WTC11 (cell line): ENCODE measurements around the gene MNX1. TPM values are rescaled to one million over a fixed set of nuclear protein-coding genes. Genes with fewer than 3 reads are reported as not detected.
A peak's percentile ranks its signal among the peaks of the same experiment; 100 is the strongest.

ENCODE experiments used
- ATAC-seq: fragments of 200-7000 bp; cut with Tn5 transposase; 2 replicates; pipeline ENCODE4 v1.10.0; 2021; ENCODE audit warnings: mild to moderate bottlenecking, moderate library complexity
- CTCF ChIA-PET: fragments of 300-600 bp; sonication (Branson Sonifier 250); formaldehyde crosslinking; loops from one replicate; lab custom pipeline; 2021; ENCODE audit warnings: antibody characterized with exemption; lab: Charles Lee
- POLR2A ChIA-PET: fragments of 350-600 bp; sonication (Branson Sonifier 250); formaldehyde crosslinking; loops from one replicate; lab custom pipeline; 2021; ENCODE audit warnings: antibody characterized with exemption; lab: Charles Lee
- DNase-seq: peaks from one replicate; pipeline ENCODE4 v3.0.0; 2021; ENCODE audit warnings: low spot score
- H3K27ac Mint-ChIP-seq: 2 replicates; pipeline ENCODE4 v1.8.0; 2021; ENCODE audit warnings: mixed read lengths
- H3K27me3 Mint-ChIP-seq: 2 replicates; pipeline ENCODE4 v1.8.0; 2021; ENCODE audit warnings: low read depth, mild to moderate bottlenecking, moderate library complexity, mixed read lengths
- H3K36me3 Mint-ChIP-seq: 2 replicates; pipeline ENCODE4 v1.8.0; 2021; ENCODE audit warnings: mixed read lengths
- H3K4me1 Mint-ChIP-seq: 2 replicates; pipeline ENCODE4 v1.8.0; 2022; ENCODE audit warnings: mixed read lengths
- H3K4me3 Mint-ChIP-seq: 2 replicates; pipeline ENCODE4 v1.8.0; 2021; ENCODE audit warnings: mild to moderate bottlenecking, moderate library complexity, mixed read lengths
- H3K9me3 Mint-ChIP-seq: 2 replicates; pipeline ENCODE4 v1.8.0; 2021; ENCODE audit warnings: mixed read lengths
- AFF4 ChIP-seq: sonication (generic); formaldehyde crosslinking; IDR thresholded peaks from 2 replicates; pipeline ENCODE4 v1.8.1; 2023; ENCODE audit warnings: mild to moderate bottlenecking, missing genetic modification reagents, borderline replicate concordance
- CDX4 ChIP-seq: fragments of 250-450 bp; sonication (Bioruptor Pico); IDR thresholded peaks from 2 replicates; pipeline ENCODE4 v1.9.0; 2021; ENCODE audit warnings: moderate library complexity, mild to moderate bottlenecking, inconsistent platforms, borderline replicate concordance
- CREB1 ChIP-seq: sonication (generic); formaldehyde crosslinking; IDR thresholded peaks from 2 replicates; pipeline ENCODE4 v1.8.0; 2023; ENCODE audit warnings: mild to moderate bottlenecking, missing genetic modification reagents
- FOXJ3 ChIP-seq: sonication (generic); formaldehyde crosslinking; IDR thresholded peaks from 2 replicates; pipeline ENCODE4 v1.9.0; 2021; ENCODE audit warnings: missing genetic modification reagents, mild to moderate bottlenecking, borderline replicate concordance
- JUN ChIP-seq: sonication (generic); formaldehyde crosslinking; IDR thresholded peaks from 2 replicates; pipeline ENCODE4 v1.8.0; 2023; ENCODE audit warnings: mild to moderate bottlenecking, missing genetic modification reagents
- MAX ChIP-seq: sonication (generic); formaldehyde crosslinking; IDR thresholded peaks from 2 replicates; pipeline ENCODE4 v1.8.0; 2022; ENCODE audit warnings: mild to moderate bottlenecking, missing genetic modification reagents
- NR1H2 ChIP-seq: sonication (generic); formaldehyde crosslinking; IDR thresholded peaks from 2 replicates; pipeline ENCODE4 v1.9.0; 2021; ENCODE audit warnings: mild to moderate bottlenecking, moderate library complexity, missing genetic modification reagents
- NR3C1 ChIP-seq: sonication (generic); formaldehyde crosslinking; conservative IDR thresholded peaks from 2 replicates; pipeline ENCODE4 v1.8.1; 2023; ENCODE audit warnings: low read depth, mild to moderate bottlenecking, missing genetic modification reagents
- OVOL2 ChIP-seq: fragments of 250-450 bp; sonication (Bioruptor Pico); IDR thresholded peaks from 2 replicates; pipeline ENCODE4 v1.9.0; 2021; ENCODE audit warnings: mild to moderate bottlenecking, borderline replicate concordance
- PREB ChIP-seq: sonication (generic); formaldehyde crosslinking; IDR thresholded peaks from 2 replicates; pipeline ENCODE4 v1.8.1; 2022; ENCODE audit warnings: mild to moderate bottlenecking, missing genetic modification reagents, moderate library complexity, borderline replicate concordance
- RELA ChIP-seq: sonication (generic); formaldehyde crosslinking; IDR thresholded peaks from 2 replicates; pipeline ENCODE4 v1.8.1; 2022; ENCODE audit warnings: missing genetic modification reagents, mild to moderate bottlenecking, borderline replicate concordance
- SMAD3 ChIP-seq: sonication (generic); formaldehyde crosslinking; IDR thresholded peaks from 2 replicates; pipeline ENCODE4 v1.8.0; 2022; ENCODE audit warnings: missing genetic modification reagents, mild to moderate bottlenecking, borderline replicate concordance
- USF2 ChIP-seq: sonication (generic); formaldehyde crosslinking; IDR thresholded peaks from 2 replicates; pipeline ENCODE4 v1.8.1; 2023; ENCODE audit warnings: mild to moderate bottlenecking, missing genetic modification reagents, moderate library complexity
- ZMAT4 ChIP-seq: fragments of 250-450 bp; sonication (Bioruptor Pico); IDR thresholded peaks from 2 replicates; pipeline ENCODE4 v1.9.0; 2021; ENCODE audit warnings: mild to moderate bottlenecking
- ZNF232 ChIP-seq: sonication (generic); formaldehyde crosslinking; IDR thresholded peaks from 2 replicates; pipeline ENCODE4 v1.8.0; 2022; ENCODE audit warnings: mild to moderate bottlenecking, missing genetic modification reagents
- ZNF423 ChIP-seq: fragments of 250-450 bp; sonication (Bioruptor Pico); IDR thresholded peaks from 2 replicates; pipeline ENCODE4 v2.1.2; 2022; ENCODE audit warnings: mild to moderate bottlenecking, moderate library complexity
- ZNF425 ChIP-seq: fragments of 250-450 bp; sonication (Bioruptor Pico); conservative IDR thresholded peaks from 2 replicates; pipeline ENCODE4 v1.9.0; 2021; ENCODE audit warnings: mild to moderate bottlenecking
- total RNA-seq: library from RNA; stranded (reverse); gene quantifications from 3 replicates; pipeline ENCODE4 v1.2.3, GENCODE V29; 2021

MNX1 gene
- total RNA-seq, 1 experiment from 2014 or later, result 0.46 TPM

GRCh38 chr7:157005456-157006204 lies 4.8 kb downstream of the MNX1 start (continued):
- TF ChIP-seq ZNF232 (CRISPR knock-in tag), result no peak

GRCh38 chr7:157004521-157005455 lies 5.7 kb downstream of the MNX1 start:
- ChIA-PET CTCF (interaction anchor here (1.4 to 1.5 kb wide), 2 partner anchors 12 to 19 kb away, joined by 3 to 4 read pairs; no protein-coding TSS in a partner anchor), POLR2A (interaction anchor here (1.3 kb wide), 1 partner anchor 12 kb away, joined by 4 read pairs; no protein-coding TSS in a partner anchor)
- Mint-ChIP-seq H3K4me1 (peaks cover 43% of the 10 kb centered on the region), H3K9me3 (no peaks in the 10 kb centered on the region), H3K4me3 (peak overlapping the region; percentile 49), H3K27ac (no peak overlapping the region), H3K27me3 (peaks cover 98% of the 10 kb centered on the region), H3K36me3 (no peaks in the 10 kb centered on the region)
- no peak for ATAC-seq
- TF ChIP-seq SMAD3 (CRISPR knock-in tag), result no peak
- no peak for TF ChIP-seq ZMAT4 (CRISPR knock-in tag)
- no peak for TF ChIP-seq MAX (CRISPR knock-in tag)
- TF ChIP-seq ZNF425 (CRISPR knock-in tag), result no peak
- TF ChIP-seq RELA (CRISPR knock-in tag), result no peak
- no peak for TF ChIP-seq JUN (CRISPR knock-in tag)
- TF ChIP-seq ZNF423 (CRISPR knock-in tag), result no peak
- TF ChIP-seq OVOL2, result no peak
- no peak for TF ChIP-seq USF2 (CRISPR knock-in tag)
- no peak for TF ChIP-seq PREB (CRISPR knock-in tag)
- TF ChIP-seq NR1H2, result no peak
- TF ChIP-seq CDX4 (CRISPR knock-in tag), result no peak
- TF ChIP-seq CREB1, result no peak
- TF ChIP-seq NR3C1 (CRISPR knock-in tag), result no peak
- no peak for TF ChIP-seq AFF4 (CRISPR knock-in tag)
- no peak for TF ChIP-seq FOXJ3
- DNase-seq, result no peak
